Stomach (tissue), 4 donors: Measurements from ENCODE around the gene KCNH1.

Experiments
- CTCF ChIP-seq, 7 experiments: fragments of 450-650 bp in 4 of 7; fragments of 200-600 bp in 3 of 7; sonication (generic) in 3 of 7; IDR thresholded peaks; one replicate each; pipeline ENCODE4 v1.5.1; 2016 to 2019; ENCODE audit warnings: antibody characterized with exemption in 7 of 7, control low read depth in 2 of 7, mild to moderate bottlenecking in 1 of 7
- POLR2A ChIP-seq, 4 donors: fragments of 450-650 bp; IDR thresholded peaks; one replicate each; pipeline ENCODE4 v1.6.1; 2016; ENCODE audit warnings: antibody characterized with exemption in 4 of 4, control low read depth in 2 of 4, mild to moderate bottlenecking in 1 of 4, moderate library complexity in 1 of 4

GRCh38 chr1:211018690-211019089 lies 115.3 kb downstream of the KCNH1 start:
- TF ChIP-seq POLR2A (IDR thresholded peaks at IDR 0.05): no peak
- no peak for TF ChIP-seq CTCF (IDR thresholded peaks at IDR 0.05)
